LNCaP clone FGC (cell line): ENCODE measurements around the gene TFF1.
A peak's percentile ranks its signal among the peaks of the same experiment; 100 is the strongest.

ENCODE experiments used
- DNase-seq: peaks from one replicate; pipeline ENCODE4 v3.0.0-alpha.2; 2011; ENCODE audit warnings: low read depth
- H3K4me3 ChIP-seq: 2 replicates; pipeline ENCODE4 v1.5.1; 2011; ENCODE audit warnings: mild to moderate bottlenecking, low read depth, low read length, control low read depth
- CTCF ChIP-seq: IDR thresholded peaks from 2 replicates; pipeline ENCODE4 v1.5.1; 2012; ENCODE audit warnings: mild to moderate bottlenecking; ENCODE audit not compliant: control insufficient read depth, insufficient read depth; ENCODE audit errors: extremely low read depth

The TFF1 gene

GRCh38 chr21:42382915-42383314 is 16.6 kb upstream of the TFF1 start:
- no peak for DNase-seq
- no peak overlapping the region for H3K4me3 ChIP-seq
- TF ChIP-seq CTCF = no peak

GRCh38 chr21:42381347-42381984 is 15.1 kb upstream of the TFF1 start:
- peak; percentile 100 for TF ChIP-seq CTCF
- DNase-seq = peak; percentile 55
- H3K4me3 ChIP-seq = no peak overlapping the region

GRCh38 chr21:42379426-42380215 is 13.3 kb upstream of the TFF1 start:
- H3K4me3 ChIP-seq = no peak overlapping the region
- no peak for TF ChIP-seq CTCF
- DNase-seq = no peak

GRCh38 chr21:42378418-42378817 is 12.1 kb upstream of the TFF1 start:
- DNase-seq = no peak
- TF ChIP-seq CTCF = no peak
- no peak overlapping the region for H3K4me3 ChIP-seq

- no peak for TF ChIP-seq CTCF
- no peak overlapping the region for H3K4me3 ChIP-seq
- DNase-seq = no peak
Measured at GRCh38 chr21:42377951-42378340, 11.6 kb upstream of the TFF1 start.

- no peak for TF ChIP-seq CTCF
- no peak for DNase-seq
- no peak overlapping the region for H3K4me3 ChIP-seq
Measured at GRCh38 chr21:42377211-42377950, 11.0 kb upstream of the TFF1 start.
